H9 (cell line): ENCODE data around the gene ZNF79. TPM values are rescaled to one million over a fixed set of nuclear protein-coding genes. Genes with fewer than 3 reads are reported as not detected.

Experiments used
- DNase-seq: peaks from one replicate; pipeline ENCODE4 v3.0.0-alpha.2; 2017
- H2AFZ ChIP-seq: one replicate; pipeline ENCODE4 v1.6.1; 2013; ENCODE audit warnings: mild to moderate bottlenecking, low read length, control low read depth, moderate library complexity
- H2AK5ac ChIP-seq: 2 replicates; pipeline ENCODE4 v1.6.1; 2013; ENCODE audit warnings: low read length, control low read depth, mixed read lengths; ENCODE audit not compliant: insufficient read length
- H2BK120ac ChIP-seq: one replicate; pipeline ENCODE4 v1.6.1; 2013; ENCODE audit warnings: low read depth, mild to moderate bottlenecking, low read length, control low read depth, inconsistent platforms; ENCODE audit not compliant: poor library complexity, severe bottlenecking
- H2BK12ac ChIP-seq: 2 replicates; pipeline ENCODE4 v1.6.1; 2013; ENCODE audit warnings: low read length, control low read depth, mixed read lengths, low read depth; ENCODE audit not compliant: insufficient read length
- H2BK15ac ChIP-seq: 2 replicates; pipeline ENCODE4 v1.6.1; 2013; ENCODE audit warnings: low read depth, low read length, control low read depth
- H2BK20ac ChIP-seq: one replicate; pipeline ENCODE4 v1.6.1; 2013; ENCODE audit warnings: low read depth, mild to moderate bottlenecking, low read length, control low read depth, inconsistent platforms; ENCODE audit not compliant: poor library complexity, severe bottlenecking
- H2BK5ac ChIP-seq: 2 replicates; pipeline ENCODE4 v1.6.1; 2013; ENCODE audit warnings: low read length, control low read depth, mixed read lengths; ENCODE audit not compliant: insufficient read length
- H3K14ac ChIP-seq: 2 replicates; pipeline ENCODE4 v1.6.1; 2013; ENCODE audit warnings: low read length, control low read depth; ENCODE audit not compliant: insufficient read depth
- H3K18ac ChIP-seq: 2 replicates; pipeline ENCODE4 v1.6.1; 2013; ENCODE audit warnings: low read depth, mild to moderate bottlenecking, mixed read lengths, low read length, control low read depth; ENCODE audit not compliant: insufficient read length
- H3K23ac ChIP-seq: 2 replicates; pipeline ENCODE4 v1.6.1; 2013; ENCODE audit warnings: low read length, control low read depth, mixed read lengths, low read depth; ENCODE audit not compliant: insufficient read length
- H3K23me2 ChIP-seq: 2 replicates; pipeline ENCODE4 v1.6.1; 2013; ENCODE audit warnings: low read depth, mild to moderate bottlenecking, mixed read lengths, low read length, control low read depth; ENCODE audit not compliant: insufficient read length, poor library complexity, severe bottlenecking
- H3K27ac ChIP-seq: 2 replicates; pipeline ENCODE4 v1.5.1; 2013; ENCODE audit warnings: low read length, control low read depth, mixed read lengths, low read depth; ENCODE audit not compliant: insufficient read length
- H3K27me3 ChIP-seq: 2 replicates; pipeline ENCODE4 v1.6.1; 2013; ENCODE audit warnings: low read length, control low read depth, inconsistent platforms; ENCODE audit not compliant: insufficient read depth
- H3K4ac ChIP-seq: 2 replicates; pipeline ENCODE4 v1.6.1; 2013; ENCODE audit warnings: low read depth, mild to moderate bottlenecking, control low read depth, inconsistent platforms, low read length, moderate library complexity
- H3K4me1 ChIP-seq: 2 replicates; pipeline ENCODE4 v1.6.1; 2013; ENCODE audit warnings: low read length, control low read depth, inconsistent platforms; ENCODE audit not compliant: insufficient read depth
- H3K4me2 ChIP-seq: 2 replicates; pipeline ENCODE4 v1.6.1; 2013; ENCODE audit warnings: low read length, control low read depth, mixed read lengths; ENCODE audit not compliant: insufficient read length, insufficient read depth
- H3K56ac ChIP-seq: 2 replicates; pipeline ENCODE4 v1.6.1; 2013; ENCODE audit warnings: low read depth, mild to moderate bottlenecking, mixed read lengths, low read length, control low read depth; ENCODE audit not compliant: insufficient read length
- H3K79me1 ChIP-seq: 2 replicates; pipeline ENCODE4 v1.6.1; 2013; ENCODE audit warnings: low read depth, mild to moderate bottlenecking, moderate library complexity, low read length, control low read depth, inconsistent platforms; ENCODE audit not compliant: insufficient read depth, poor library complexity, severe bottlenecking
- H3K79me2 ChIP-seq: 2 replicates; pipeline ENCODE4 v1.6.1; 2013; ENCODE audit warnings: low read length, control low read depth, inconsistent platforms; ENCODE audit not compliant: insufficient read depth
- H3K9ac ChIP-seq: 2 replicates; pipeline ENCODE4 v1.6.1; 2013; ENCODE audit warnings: low read length, control low read depth, mixed read lengths; ENCODE audit not compliant: insufficient read length; ENCODE audit errors: extremely low read depth
- H3K9me3 ChIP-seq: one replicate; pipeline ENCODE4 v1.6.1; 2013; ENCODE audit warnings: low read depth, low read length, inconsistent platforms; ENCODE audit not compliant: control insufficient read depth
- H3T11ph ChIP-seq: one replicate; pipeline ENCODE4 v1.6.1; 2013; ENCODE audit warnings: mild to moderate bottlenecking, low read length, control low read depth, inconsistent platforms
- H4K20me1 ChIP-seq: one replicate; pipeline ENCODE4 v1.6.1; 2013; ENCODE audit not compliant: control insufficient read depth, insufficient read length, insufficient read depth
- H4K5ac ChIP-seq: 2 replicates; pipeline ENCODE4 v1.6.1; 2013; ENCODE audit warnings: low read depth, mild to moderate bottlenecking, mixed read lengths, low read length, control low read depth; ENCODE audit not compliant: insufficient read length
- H4K8ac ChIP-seq: replicated peaks from 2 replicates; pipeline ENCODE4 v1.6.1; 2013; ENCODE audit warnings: low read length, control low read depth, mixed read lengths, low read depth; ENCODE audit not compliant: insufficient read length
- H4K91ac ChIP-seq: 2 replicates; pipeline ENCODE4 v1.6.1; 2013; ENCODE audit warnings: low read depth, mild to moderate bottlenecking, moderate library complexity, mixed read lengths, low read length, control low read depth; ENCODE audit not compliant: insufficient read length
- H3K27ac Mint-ChIP-seq, 3 experiments: 2 replicates in 2 of 3; 3 replicates in 1 of 3; pipeline ENCODE4 v1.8.0; 2020 to 2021; ENCODE audit warnings: mixed read lengths in 3 of 3, mild to moderate bottlenecking in 1 of 3, moderate library complexity in 1 of 3
- H3K27me3 Mint-ChIP-seq: 2 replicates; pipeline ENCODE4 v1.8.0; 2021; ENCODE audit warnings: low read depth, mild to moderate bottlenecking, moderate library complexity, mixed read lengths
- H3K36me3 Mint-ChIP-seq, 3 experiments: 2 replicates in 2 of 3; 3 replicates in 1 of 3; pipeline ENCODE4 v1.8.0; 2020 to 2021; ENCODE audit warnings: low read depth in 3 of 3, mixed read lengths in 3 of 3; ENCODE audit not compliant: insufficient read depth in 1 of 3
- H3K4me1 Mint-ChIP-seq, 2 experiments: 2 replicates each; pipeline ENCODE4 v1.8.0; 2020; ENCODE audit warnings: mixed read lengths in 2 of 2
- H3K4me3 Mint-ChIP-seq, 2 experiments: 2 replicates in 1 of 2; 3 replicates in 1 of 2; pipeline ENCODE4 v1.8.0; 2020 to 2021; ENCODE audit warnings: mild to moderate bottlenecking in 2 of 2, mixed read lengths in 2 of 2, moderate library complexity in 1 of 2
- H3K9me3 Mint-ChIP-seq, 2 experiments: 2 replicates in 1 of 2; 3 replicates in 1 of 2; pipeline ENCODE4 v1.8.0; 2020; ENCODE audit warnings: mild to moderate bottlenecking in 2 of 2, mixed read lengths in 2 of 2, moderate library complexity in 1 of 2
- WGBS: extraction: QIAGEN DNeasy Blood & Tissue Kit; methylation state at CpG from one replicate; pipeline ENCODE4 v1.1.7; 2013; ENCODE audit warnings: missing lambda C conversion rate, low lambda C conversion rate, mixed read lengths; ENCODE audit not compliant: insufficient read length; ENCODE audit errors: extremely low coverage; 5-methylcytosine and 5-hydroxymethylcytosine counted together
- total RNA-seq: library from RNA; stranded (reverse); gene quantifications from 2 replicates; pipeline ENCODE4 v1.2.1, GENCODE V29; 2021
- TF ChIP-seq, protein P1 (sequence below): fragments of 200-600 bp; sonication (generic); conservative IDR thresholded peaks from 3 replicates; pipeline ENCODE4 v1.8.0; 2021; ENCODE audit warnings: antibody characterized with exemption, mild to moderate bottlenecking

ZNF79 gene
- total RNA-seq, 1 experiment from 2014 or later = 11.5 TPM

- H3K9me3 ChIP-seq = no peaks in the 10 kb centered on the region
- no peaks in the 10 kb centered on the region; a peak in 1 of 7 replicates for H3K36me3 Mint-ChIP-seq
- no peaks in the 10 kb centered on the region; the same call in 1 of the 2 replicates for H3K4me1 ChIP-seq
- H4K91ac ChIP-seq = no peak overlapping the region
- H4K8ac ChIP-seq = no peak overlapping the region
- H3K9me3 Mint-ChIP-seq = no peaks in the 10 kb centered on the region
- H3K27ac Mint-ChIP-seq = no peak overlapping the region
- H3K56ac ChIP-seq = no peak overlapping the region
- no peak overlapping the region for H3K27ac ChIP-seq
- DNase-seq = no peak
- H3K4ac ChIP-seq = no peak overlapping the region
- peaks cover 15% of the 10 kb centered on the region; the same call in 1 of the 2 replicates for H3K27me3 Mint-ChIP-seq
- no peaks in the 10 kb centered on the region for H3K79me1 ChIP-seq
- no peaks in the 10 kb centered on the region for H4K20me1 ChIP-seq
- H3T11ph ChIP-seq = no peak overlapping the region
- H2BK12ac ChIP-seq = no peak overlapping the region
- no peak overlapping the region for H2BK15ac ChIP-seq
- TF ChIP-seq, protein P1, sequence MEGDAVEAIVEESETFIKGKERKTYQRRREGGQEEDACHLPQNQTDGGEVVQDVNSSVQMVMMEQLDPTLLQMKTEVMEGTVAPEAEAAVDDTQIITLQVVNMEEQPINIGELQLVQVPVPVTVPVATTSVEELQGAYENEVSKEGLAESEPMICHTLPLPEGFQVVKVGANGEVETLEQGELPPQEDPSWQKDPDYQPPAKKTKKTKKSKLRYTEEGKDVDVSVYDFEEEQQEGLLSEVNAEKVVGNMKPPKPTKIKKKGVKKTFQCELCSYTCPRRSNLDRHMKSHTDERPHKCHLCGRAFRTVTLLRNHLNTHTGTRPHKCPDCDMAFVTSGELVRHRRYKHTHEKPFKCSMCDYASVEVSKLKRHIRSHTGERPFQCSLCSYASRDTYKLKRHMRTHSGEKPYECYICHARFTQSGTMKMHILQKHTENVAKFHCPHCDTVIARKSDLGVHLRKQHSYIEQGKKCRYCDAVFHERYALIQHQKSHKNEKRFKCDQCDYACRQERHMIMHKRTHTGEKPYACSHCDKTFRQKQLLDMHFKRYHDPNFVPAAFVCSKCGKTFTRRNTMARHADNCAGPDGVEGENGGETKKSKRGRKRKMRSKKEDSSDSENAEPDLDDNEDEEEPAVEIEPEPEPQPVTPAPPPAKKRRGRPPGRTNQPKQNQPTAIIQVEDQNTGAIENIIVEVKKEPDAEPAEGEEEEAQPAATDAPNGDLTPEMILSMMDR = no peak
- no peak overlapping the region for H2BK120ac ChIP-seq
- H3K14ac ChIP-seq = no peak overlapping the region
- no peak overlapping the region for H3K9ac ChIP-seq
- no peak overlapping the region for H4K5ac ChIP-seq
- no peak overlapping the region for H3K4me3 Mint-ChIP-seq
- H3K79me2 ChIP-seq = no peaks in the 10 kb centered on the region
- H3K23me2 ChIP-seq = no peaks in the 10 kb centered on the region
- H3K27me3 ChIP-seq = 0 out of 2 replicates have a peak, but pooled peaks cover 2% of the 10 kb centered on the region
- H2BK5ac ChIP-seq = no peak overlapping the region
- no peak overlapping the region for H2AFZ ChIP-seq
- no peak overlapping the region for H3K18ac ChIP-seq
- no peak overlapping the region for H3K23ac ChIP-seq
- H3K4me1 Mint-ChIP-seq = peaks cover 10 to 16% of the 10 kb centered on the region in 2 experiments
- no CpG with 5 or more reads among the region's 4 CpGs for WGBS
- no peak overlapping the region for H2AK5ac ChIP-seq
- H2BK20ac ChIP-seq = no peak overlapping the region
- no peak overlapping the region for H3K4me2 ChIP-seq
These were observed 37.9 kb upstream of the ZNF79 start for GRCh38 chr9:127386249-127386648.
